ENCODE results near the gene GALR2.
"Not testable (repeated sequence)": the region's sequence is repeated elsewhere in the genome, so short reads cannot be mapped to it uniquely, and the experiment has no call there.

The GALR2 gene

GRCh38 chr17:76072148-76072858 lies 2.3 kb upstream of the GALR2 start, which contains the start of gene SRP68:
Gene SRP68 (minus strand): TSS chr17:76072517. CDS start chr17:76072491, 26 bp downstream.
- TF ChIP-seq MYC (IDR thresholded peaks at IDR 0.05; ENCODE audit: low read depth, low read length) = peak; percentile 75
- peak; percentile 85 for TF ChIP-seq MAX (IDR thresholded peaks at IDR 0.05; ENCODE audit: low read depth, low read length)
- peak; percentile 84 for TF ChIP-seq POLR2A (IDR thresholded peaks at IDR 0.05; ENCODE audit: extremely low read depth, insufficient read length)
- no peak for TF ChIP-seq CTCF (IDR thresholded peaks at IDR 0.05; ENCODE audit: low read depth, low read length)
- peak; percentile 94 for DNase-seq (ENCODE audit: low read depth)
- peak within 1 kb of the TSS; percentile 82 for H3K4me3 ChIP-seq (ENCODE audit: low read depth, low read length)

GRCh38 chr17:76075364-76076145 lies 974 bp downstream of the GALR2 start:
- peak; percentile 35 for DNase-seq (ENCODE audit: low read depth)
- TF ChIP-seq MYC (IDR thresholded peaks at IDR 0.05; ENCODE audit: low read depth, low read length) (no peak), POLR2A (IDR thresholded peaks at IDR 0.05; ENCODE audit: extremely low read depth, insufficient read length) (no peak), MAX (IDR thresholded peaks at IDR 0.05; ENCODE audit: low read depth, low read length) (no peak), CTCF (IDR thresholded peaks at IDR 0.05; ENCODE audit: low read depth, low read length) (no peak)
- H3K4me3 ChIP-seq (ENCODE audit: low read depth, low read length) = no peak overlapping the region

GRCh38 chr17:76076146-76076764 lies 1.7 kb downstream of the GALR2 start:
- DNase-seq (ENCODE audit: low read depth) = no peak
- no peak for TF ChIP-seq POLR2A (IDR thresholded peaks at IDR 0.05; ENCODE audit: extremely low read depth, insufficient read length)
- no peak for TF ChIP-seq MAX (IDR thresholded peaks at IDR 0.05; ENCODE audit: low read depth, low read length)
- no peak for TF ChIP-seq CTCF (IDR thresholded peaks at IDR 0.05; ENCODE audit: low read depth, low read length)
- TF ChIP-seq MYC (IDR thresholded peaks at IDR 0.05; ENCODE audit: low read depth, low read length) = no peak
- no peak overlapping the region for H3K4me3 ChIP-seq (ENCODE audit: low read depth, low read length)

- TF ChIP-seq MYC (IDR thresholded peaks at IDR 0.05; ENCODE audit: low read depth, low read length) (no peak), MAX (IDR thresholded peaks at IDR 0.05; ENCODE audit: low read depth, low read length) (no peak), CTCF (IDR thresholded peaks at IDR 0.05; ENCODE audit: low read depth, low read length) (no peak), POLR2A (IDR thresholded peaks at IDR 0.05; ENCODE audit: extremely low read depth, insufficient read length) (no peak)
- no peak overlapping the region for H3K4me3 ChIP-seq (ENCODE audit: low read depth, low read length)
- DNase-seq (ENCODE audit: low read depth) = no peak
Observed at GRCh38 chr17:76076765-76077583, 2.4 kb downstream of the GALR2 start.

GRCh38 chr17:76077584-76078110 lies 3.1 kb downstream of the GALR2 start:
- H3K4me3 ChIP-seq (ENCODE audit: low read depth, low read length) = no peak overlapping the region
- no peak for DNase-seq (ENCODE audit: low read depth)
- TF ChIP-seq MYC (IDR thresholded peaks at IDR 0.05; ENCODE audit: low read depth, low read length) (no peak), POLR2A (IDR thresholded peaks at IDR 0.05; ENCODE audit: extremely low read depth, insufficient read length) (no peak), MAX (IDR thresholded peaks at IDR 0.05; ENCODE audit: low read depth, low read length) (no peak), CTCF (IDR thresholded peaks at IDR 0.05; ENCODE audit: low read depth, low read length) (no peak)

- DNase-seq (ENCODE audit: low read depth) = peak; percentile 51
- H3K4me3 ChIP-seq (ENCODE audit: low read depth, low read length) = not testable (repeated sequence)
Observed at GRCh38 chr17:76078370-76078769, 3.8 kb downstream of the GALR2 start.
